H1 (cell line): ENCODE data around the gene PTBP3. TPM values are rescaled to one million over a fixed set of nuclear protein-coding genes. Genes with fewer than 3 reads are reported as not detected.
A peak's percentile ranks its signal among the peaks of the same experiment; 100 is the strongest.

Source experiments
- CTCF ChIA-PET: fragments of 300-600 bp; sonication (Branson Sonifier 250); formaldehyde crosslinking; loops from one replicate; lab custom pipeline; 2021; ENCODE audit not compliant: partially characterized antibody; lab: Charles Lee
- POLR2A ChIA-PET: fragments of 300-600 bp; sonication (Branson Sonifier 250); formaldehyde crosslinking; loops from one replicate; lab custom pipeline; 2021; ENCODE audit warnings: inconsistent platforms; ENCODE audit not compliant: partially characterized antibody; lab: Charles Lee
- DNase-seq, 2 experiments: peaks; one replicate each; pipeline versions ENCODE4 v3.0.0 to v3.0.0-alpha.2; 2010 to 2022; ENCODE audit warnings: low spot score in 2 of 2, low read depth in 1 of 2, mixed read lengths in 1 of 2
- FAIRE-seq: peaks from 2 replicates; lab custom pipeline; 2011; peaks lifted over from hg19 to GRCh38; lab: Jason Lieb, UNC
- H2AFZ ChIP-seq: 2 replicates; pipeline ENCODE4 v1.8.1; 2012; ENCODE audit warnings: low read length, inconsistent platforms
- H2AK5ac ChIP-seq: 2 replicates; pipeline ENCODE4 v1.6.1; 2013; ENCODE audit warnings: low read depth, low read length
- H2BK120ac ChIP-seq: replicated peaks from 2 replicates; pipeline ENCODE3; 2013; ENCODE audit warnings: low read depth, low read length, inconsistent platforms
- H2BK12ac ChIP-seq: 2 replicates; pipeline ENCODE4 v1.6.1; 2013; ENCODE audit warnings: low read depth, low read length
- H2BK15ac ChIP-seq: 2 replicates; pipeline ENCODE4 v1.6.1; 2013; ENCODE audit warnings: low read length
- H2BK20ac ChIP-seq: 2 replicates; pipeline ENCODE4 v1.6.1; 2013; ENCODE audit warnings: low read length
- H2BK5ac ChIP-seq: 2 replicates; pipeline ENCODE4 v1.6.1; 2013; ENCODE audit warnings: low read depth, low read length
- H3K14ac ChIP-seq: 2 replicates; pipeline ENCODE4 v1.6.1; 2013; ENCODE audit warnings: inconsistent platforms; ENCODE audit not compliant: insufficient read length
- H3K18ac ChIP-seq: 2 replicates; pipeline ENCODE4 v1.6.1; 2013; ENCODE audit warnings: low read length; ENCODE audit errors: extremely low read depth
- H3K23ac ChIP-seq: 2 replicates; pipeline ENCODE4 v1.6.1; 2013; ENCODE audit warnings: inconsistent platforms; ENCODE audit not compliant: insufficient read length
- H3K23me2 ChIP-seq: 2 replicates; pipeline ENCODE4 v1.6.1; 2013; ENCODE audit warnings: low read depth, low read length
- H3K27ac ChIP-seq: 2 replicates; pipeline ENCODE4 v1.6.1; 2011; ENCODE audit warnings: low read depth, low read length, inconsistent platforms
- H3K27me3 ChIP-seq, 4 experiments: replicated peaks in 1 of 4; 1 replicate in 1 of 4; 2 replicates in 3 of 4; pipeline versions ENCODE4 v1.6.1 to v1.8.1; 2011 to 2013; ENCODE audit warnings: low read length in 3 of 4, mild to moderate bottlenecking in 3 of 4, inconsistent platforms in 2 of 4, mixed read lengths in 2 of 4, moderate library complexity in 1 of 4; ENCODE audit not compliant: control insufficient read depth in 3 of 4, insufficient read depth in 3 of 4; ENCODE audit errors: extremely low read depth in 1 of 4
- H3K36me3 ChIP-seq, 4 experiments: 2 replicates each; pipeline versions ENCODE4 v1.6.1 to v1.8.1; 2011 to 2013; ENCODE audit warnings: mild to moderate bottlenecking in 4 of 4, low read length in 3 of 4, moderate library complexity in 2 of 4, control low read depth in 1 of 4, inconsistent platforms in 1 of 4; ENCODE audit not compliant: insufficient read depth in 4 of 4, control insufficient read depth in 2 of 4
- H3K4ac ChIP-seq: replicated peaks from 2 replicates; pipeline ENCODE3; 2013; ENCODE audit warnings: low read length, low read depth, mixed read lengths, inconsistent platforms; ENCODE audit not compliant: insufficient read length
- H3K4me1 ChIP-seq, 4 experiments: replicated peaks in 1 of 4; 1 replicate in 1 of 4; 2 replicates in 3 of 4; pipeline versions ENCODE4 v1.6.1 to v1.8.1; 2011 to 2013; ENCODE audit warnings: low read length in 3 of 4, inconsistent platforms in 2 of 4, mixed read lengths in 1 of 4; ENCODE audit not compliant: insufficient read depth in 4 of 4, control insufficient read depth in 3 of 4
- H3K4me2 ChIP-seq, 2 experiments: 2 replicates each; pipeline versions ENCODE4 v1.6.1 to v1.8.1; 2011 to 2013; ENCODE audit warnings: low read depth in 2 of 2, low read length in 2 of 2, control low read depth in 1 of 2, inconsistent platforms in 1 of 2, mild to moderate bottlenecking in 1 of 2; ENCODE audit not compliant: insufficient read depth in 1 of 2
- H3K4me3 ChIP-seq, 4 experiments: fragments of 200-600, 300-600 bp in 1 of 4; sonication (generic), shearing (Covaris generic), sonication (Bioruptor Twin) in 1 of 4; 2 replicates each; pipeline versions ENCODE4 v1.5.1 to v1.8.1; 2011 to 2016; ENCODE audit warnings: low read length in 4 of 4, low read depth in 3 of 4, control low read depth in 2 of 4, inconsistent platforms in 2 of 4, mild to moderate bottlenecking in 2 of 4, mixed read lengths in 1 of 4, moderate library complexity in 1 of 4; ENCODE audit not compliant: insufficient read depth in 2 of 4; ENCODE audit errors: extremely low read depth in 1 of 4
- H3K56ac ChIP-seq: replicated peaks from 2 replicates; pipeline ENCODE3; 2013; ENCODE audit warnings: low read depth, mild to moderate bottlenecking, mixed read lengths, low read length, inconsistent platforms; ENCODE audit not compliant: insufficient read length
- H3K79me1 ChIP-seq: 2 replicates; pipeline ENCODE4 v1.6.1; 2013; ENCODE audit warnings: low read depth, low read length, control low read depth
- H3K79me2 ChIP-seq, 2 experiments: 2 replicates each; pipeline versions ENCODE4 v1.6.1 to v1.8.1; 2012 to 2013; ENCODE audit warnings: low read length in 2 of 2, mild to moderate bottlenecking in 2 of 2, inconsistent platforms in 1 of 2; ENCODE audit not compliant: insufficient read depth in 2 of 2, control insufficient read depth in 1 of 2
- H3K9ac ChIP-seq, 4 experiments: replicated peaks in 1 of 4; 1 replicate in 1 of 4; 2 replicates in 3 of 4; pipeline versions ENCODE4 v1.6.1 to v1.8.1; 2011 to 2013; ENCODE audit warnings: low read depth in 3 of 4, low read length in 3 of 4, control low read depth in 2 of 4, mild to moderate bottlenecking in 2 of 4, moderate library complexity in 2 of 4, inconsistent platforms in 1 of 4; ENCODE audit errors: extremely low read depth in 1 of 4
- H3K9me3 ChIP-seq, 2 experiments: 2 replicates each; pipeline versions ENCODE4 v1.6.1 to v1.8.1; 2012 to 2013; ENCODE audit warnings: mild to moderate bottlenecking in 2 of 2, moderate library complexity in 2 of 2, control low read depth in 1 of 2, inconsistent platforms in 1 of 2, low read depth in 1 of 2, low read length in 1 of 2, mixed read lengths in 1 of 2; ENCODE audit not compliant: insufficient read depth in 2 of 2
- H4K20me1 ChIP-seq, 2 experiments: replicated peaks in 1 of 2; 2 replicates each; pipeline versions ENCODE3 to v1.8.1; 2011 to 2013; ENCODE audit warnings: inconsistent platforms in 2 of 2, low read length in 2 of 2, mild to moderate bottlenecking in 1 of 2; ENCODE audit not compliant: insufficient read depth in 2 of 2, control insufficient read depth in 1 of 2
- H4K5ac ChIP-seq: 2 replicates; pipeline ENCODE4 v1.6.1; 2013; ENCODE audit warnings: low read length, low read depth, mixed read lengths, inconsistent platforms; ENCODE audit not compliant: insufficient read length
- H4K8ac ChIP-seq: 2 replicates; pipeline ENCODE4 v1.8.0; 2013; ENCODE audit warnings: mild to moderate bottlenecking, moderate library complexity, low read length, inconsistent platforms; ENCODE audit not compliant: insufficient read depth; ENCODE audit errors: extremely low read depth
- H4K91ac ChIP-seq: replicated peaks from 2 replicates; pipeline ENCODE3; 2013; ENCODE audit warnings: low read length, mixed read lengths, inconsistent platforms; ENCODE audit not compliant: insufficient read length
- CHD1 ChIP-seq: IDR thresholded peaks from 2 replicates; pipeline ENCODE4 v1.6.1; 2012; ENCODE audit warnings: low read depth, low read length, improper control_type of control experiment
- JUN ChIP-seq: IDR thresholded peaks from 2 replicates; pipeline ENCODE4 v1.6.1; 2011; ENCODE audit warnings: low read depth, mild to moderate bottlenecking, improper control_type of control experiment, low read length
- MAFK ChIP-seq: IDR thresholded peaks from 2 replicates; pipeline ENCODE4 v1.6.1; 2012; ENCODE audit warnings: low read depth, mild to moderate bottlenecking, improper control_type of control experiment, low read length
- RAD21 ChIP-seq, 2 experiments: IDR thresholded peaks in 1 of 2; conservative IDR thresholded peaks in 1 of 2; 2 replicates each; pipeline ENCODE4 v1.6.1; 2011; ENCODE audit warnings: low read depth in 2 of 2, low read length in 2 of 2, improper control_type of control experiment in 1 of 2, inconsistent platforms in 1 of 2, mild to moderate bottlenecking in 1 of 2, moderate library complexity in 1 of 2
- RBBP5 ChIP-seq: IDR thresholded peaks from 2 replicates; pipeline ENCODE4 v1.7.1; 2012; ENCODE audit warnings: low read depth, mild to moderate bottlenecking, inconsistent platforms, low read length, moderate library complexity, borderline replicate concordance
- RXRA ChIP-seq: IDR thresholded peaks from 2 replicates; pipeline ENCODE4 v1.6.1; 2011; ENCODE audit warnings: low read depth, mild to moderate bottlenecking, low read length, moderate library complexity; ENCODE audit not compliant: insufficient read depth
- SP4 ChIP-seq: IDR thresholded peaks from 2 replicates; pipeline ENCODE4 v1.6.1; 2012; ENCODE audit warnings: low read length, inconsistent platforms
- SUZ12 ChIP-seq: fragments of 200-600 bp; sonication (generic); IDR thresholded peaks from 2 replicates; pipeline ENCODE4 v1.6.1; 2012; ENCODE audit warnings: mild to moderate bottlenecking, inconsistent platforms, low read length, moderate library complexity, mixed read lengths
- TAF1 ChIP-seq: IDR thresholded peaks from 2 replicates; pipeline ENCODE4 v1.6.1; 2011; ENCODE audit warnings: mild to moderate bottlenecking, low read depth, low read length
- YY1 ChIP-seq: IDR thresholded peaks from 2 replicates; pipeline ENCODE4 v1.6.1; 2011; ENCODE audit warnings: low read depth, mild to moderate bottlenecking, low read length
- WGBS, 2 experiments: shearing (Covaris generic) in 1 of 2; methylation state at CpG; one replicate each; pipeline versions ENCODE4 v1.1.6 to v1.1.7; 2013 to 2015; ENCODE audit warnings: low lambda C conversion rate in 2 of 2, mixed read lengths in 2 of 2, inconsistent platforms in 1 of 2, low coverage in 1 of 2, missing lambda C conversion rate in 1 of 2; ENCODE audit not compliant: insufficient replicate concordance in 2 of 2, insufficient coverage in 1 of 2, insufficient read length in 1 of 2; ENCODE audit errors: extremely low coverage in 1 of 2, missing lambda C conversion rate in 1 of 2; 5-methylcytosine and 5-hydroxymethylcytosine counted together
- polyA plus RNA-seq, 7 experiments: library from polyadenylated mRNA; depleted of rRNA in 3 of 7; stranded (reverse) in 5 of 7; unstranded in 2 of 7; fragments of >200 nt in 5 of 7; fragments of 200-250 nt in 2 of 7; gene quantifications; 1 replicate in 5 of 7; 2 replicates in 1 of 7; 4 replicates in 1 of 7; pipeline versions ENCODE4 v1.2.1 to v1.2.3, GENCODE V29; 2011 to 2013; ENCODE audit warnings: missing spikeins in 2 of 7, mixed read lengths in 2 of 7
- total RNA-seq: library from RNA; stranded (reverse); fragmentation: NEBNext Ultra II Directional; extraction: Animal tissue kit (Norgen Biotek cat#: 25700); gene quantifications from 2 replicates; pipeline ENCODE4 v1.2.1, GENCODE V29; 2021

The PTBP3 gene
- total and polyA plus RNA-seq, 2 of the 8 experiments (the other 6 are each of a cell fraction or from before 2014, with no cell fraction given): 51.0 to 124 TPM

GRCh38 chr9:112333639-112334431, 416 bp upstream of the PTBP3 start:
- H3K4me3 ChIP-seq: peak overlapping the region; percentile 79 to 94 (median 84)
- no peak overlapping the region for H2BK20ac ChIP-seq
- H3K9ac ChIP-seq: peak overlapping the region in 3 of 4 experiments; percentile 45 to 77 (median 66); a peak in 3 of 7 replicates
- H2AK5ac ChIP-seq: no peak overlapping the region
- no peak overlapping the region for H2BK12ac ChIP-seq
- H4K5ac ChIP-seq: peak overlapping the region; percentile 63
- POLR2A ChIA-PET: interaction anchor here (1.0 to 1.4 kb wide), 5 partner anchors 9 to 152 kb away, joined by 3 to 5 read pairs (median 3); partner anchors contain the start of gene KIAA1958
- no peaks in the 10 kb centered on the region for H3K79me1 ChIP-seq
- H2BK15ac ChIP-seq: peak overlapping the region; percentile 37; the same call in 1 of the 2 replicates
- no peak overlapping the region for H2BK120ac ChIP-seq
- peaks cover 0 to 1% of the 10 kb centered on the region in 2 experiments for H4K20me1 ChIP-seq
- H3K27ac ChIP-seq: peak overlapping the region; percentile 65; the same call in 1 of the 2 replicates
- peaks cover 2% of the 10 kb centered on the region; the same call in 1 of the 2 replicates for H3K23me2 ChIP-seq
- H2AFZ ChIP-seq: peak overlapping the region; percentile 19; the same call in 1 of the 2 replicates
- no peaks in the 10 kb centered on the region for H3K27me3 ChIP-seq
- 7% methylated on average over 15 of the region's 72 CpGs; no CpG with 5 or more reads in 1 of the 2 experiments for WGBS, 2 experiments
- no peak for FAIRE-seq
- H3K4ac ChIP-seq: no peak overlapping the region
- H3K18ac ChIP-seq: peak overlapping the region; percentile 81
- H3K36me3 ChIP-seq: no peaks in the 10 kb centered on the region
- peak overlapping the region; percentile 44 to 87 for H3K4me2 ChIP-seq
- no peak overlapping the region for H3K56ac ChIP-seq
- H3K4me1 ChIP-seq: peaks cover 0 to 6% (median 0%) of the 10 kb centered on the region in 4 experiments; a peak in 3 of 7 replicates
- H3K79me2 ChIP-seq: peaks cover 5 to 37% of the 10 kb centered on the region in 2 experiments; a peak in 3 of 4 replicates
- H3K14ac ChIP-seq: no peak overlapping the region
- no peak overlapping the region for H3K23ac ChIP-seq
- H2BK5ac ChIP-seq: peak overlapping the region; percentile 95; the same call in 1 of the 2 replicates
- H3K9me3 ChIP-seq: no peaks in the 10 kb centered on the region
- CTCF ChIA-PET: interaction anchor here (0.6 to 1.4 kb wide), 12 partner anchors 14 to 557 kb away, joined by 3 to 7 read pairs (median 4); no protein-coding TSS in a partner anchor
- peak; percentile 85 to 92 for DNase-seq
- H4K91ac ChIP-seq: no peak overlapping the region
- H4K8ac ChIP-seq: no peak overlapping the region; the same call in 1 of the 2 replicates
- TF ChIP-seq TAF1 (no peak; the same call in 1 of the 2 replicates), CHD1 (no peak), RBBP5 (no peak), MAFK (no peak), YY1 (no peak), RXRA (no peak), JUN (no peak), SUZ12 (no peak), SP4 (no peak), RAD21 (IDR thresholded peaks at IDR 0.05 in 1 of 2, conservative IDR thresholded peaks at IDR 0.05 in 1 of 2; ENCODE audit: low read depth in 2 of 2, low read length in 2 of 2) (peak; percentile 57)
